GM20431 (cell line): ENCODE measurements around the gene SEC14L3.
"Not testable (repeated sequence)": the region's sequence is repeated elsewhere in the genome, so short reads cannot be mapped to it uniquely, and the experiment has no call there.

ENCODE experiments used
- in situ Hi-C: fragments of 300-500 bp; cut with MseI, MboI; formaldehyde crosslinking; loops from one replicate; pipeline ENCODE4 v1.15.0; 2020; ENCODE audit warnings: low sequenced_read_pairs; ENCODE audit not compliant: unreplicated experiment

Gene SEC14L3

GRCh38 chr22:30488121-30488520 lies 16.3 kb upstream of the SEC14L3 start:
- in situ Hi-C loops = loop anchor here (25.0 kb wide), 1 partner anchor 376 kb away; no protein-coding TSS in a partner anchor

- in situ Hi-C loops = loop anchor here (25.0 kb wide), 1 partner anchor 374 kb away; no protein-coding TSS in a partner anchor
Observed at GRCh38 chr22:30486661-30487115, 14.9 kb upstream of the SEC14L3 start.

GRCh38 chr22:30486118-30486517 lies 14.3 kb upstream of the SEC14L3 start:
- in situ Hi-C loops = loop anchor here (25.0 kb wide), 1 partner anchor 374 kb away; no protein-coding TSS in a partner anchor

GRCh38 chr22:30485362-30485988 lies 13.7 kb upstream of the SEC14L3 start:
- in situ Hi-C loops = loop anchor here (25.0 kb wide), 1 partner anchor 373 kb away; no protein-coding TSS in a partner anchor

GRCh38 chr22:30483169-30483568 lies 11.4 kb upstream of the SEC14L3 start:
- in situ Hi-C loops = loop anchor here (25.0 kb wide), 1 partner anchor 371 kb away; no protein-coding TSS in a partner anchor

GRCh38 chr22:30481711-30482110 lies 9.9 kb upstream of the SEC14L3 start:
- in situ Hi-C loops = loop anchor here (25.0 kb wide), 1 partner anchor 369 kb away; no protein-coding TSS in a partner anchor

GRCh38 chr22:30479981-30480380 lies 8.2 kb upstream of the SEC14L3 start:
- in situ Hi-C loops = loop anchor here (25.0 kb wide), 1 partner anchor 368 kb away; no protein-coding TSS in a partner anchor

- in situ Hi-C loops = loop anchor here (25.0 kb wide), 1 partner anchor 363 kb away; no protein-coding TSS in a partner anchor
Observed at GRCh38 chr22:30474683-30475424, 3.0 kb upstream of the SEC14L3 start.

- in situ Hi-C loops = no loop called here
Observed at GRCh38 chr22:30474121-30474520, 2.3 kb upstream of the SEC14L3 start.

GRCh38 chr22:30472994-30473720 lies 1.3 kb upstream of the SEC14L3 start:
- in situ Hi-C loops = no loop called here

- in situ Hi-C loops = no loop called here
Observed at GRCh38 chr22:30470655-30471054, 1.2 kb downstream of the SEC14L3 start.

GRCh38 chr22:30469165-30469564 lies 2.7 kb downstream of the SEC14L3 start:
- in situ Hi-C loops = no loop called here

GRCh38 chr22:30460555-30460954 lies 11.3 kb downstream of the SEC14L3 start:
- in situ Hi-C loops = not testable (repeated sequence)

- in situ Hi-C loops = no loop called here
Observed at GRCh38 chr22:30460147-30460546, 11.7 kb downstream of the SEC14L3 start.

GRCh38 chr22:30459181-30460052 lies 12.4 kb downstream of the SEC14L3 start:
- in situ Hi-C loops = no loop called here

- in situ Hi-C loops = no loop called here
Observed at GRCh38 chr22:30457981-30458380, 13.8 kb downstream of the SEC14L3 start.

- in situ Hi-C loops = no loop called here
Observed at GRCh38 chr22:30455075-30455840, 16.6 kb downstream of the SEC14L3 start.

GRCh38 chr22:30453731-30454510 lies 17.9 kb downstream of the SEC14L3 start:
- in situ Hi-C loops = no loop called here
